Peyer's patch (tissue), 4 donors: ENCODE results near the gene DHTKD1. TPM values are rescaled to one million over a fixed set of nuclear protein-coding genes. Genes with fewer than 3 reads are reported as not detected.

Source experiments
- DNase-seq, 3 donors: peaks; one replicate each; pipeline ENCODE4 v3.0.0-alpha.2; 2017 to 2019
- H3K27ac ChIP-seq, 4 donors: fragments of 200-600 bp; sonication (generic); one replicate each; pipeline ENCODE4 v1.5.1; 2016 to 2019
- H3K27me3 ChIP-seq, 2 donors: fragments of 200-600 bp; sonication (generic); one replicate each; pipeline ENCODE4 v1.5.1; 2019
- H3K36me3 ChIP-seq, 3 donors: fragments of 200-600 bp; sonication (generic); one replicate each; pipeline ENCODE4 v1.5.1; 2016 to 2019
- H3K4me1 ChIP-seq, 4 donors: fragments of 200-600 bp; sonication (generic); one replicate each; pipeline ENCODE4 v1.5.1; 2016 to 2019
- H3K4me3 ChIP-seq, 4 donors: fragments of 200-600 bp; sonication (generic); 1 replicate in 3 of 4; 2 replicates in 1 of 4; pipeline ENCODE4 v1.5.1; 2016 to 2019; ENCODE audit warnings: mild to moderate bottlenecking in 1 of 4
- H3K9me3 ChIP-seq, 4 donors: fragments of 200-600 bp; sonication (generic); one replicate each; pipeline ENCODE4 v1.5.1; 2016 to 2019; ENCODE audit warnings: mild to moderate bottlenecking in 1 of 4
- CTCF ChIP-seq, 6 experiments: fragments of 450-650 bp in 4 of 6; fragments of 200-600 bp in 2 of 6; sonication (generic) in 1 of 6; IDR thresholded peaks; one replicate each; pipeline ENCODE4 v1.5.1; 2017 to 2019; ENCODE audit warnings: antibody characterized with exemption in 6 of 6, mild to moderate bottlenecking in 3 of 6, moderate library complexity in 1 of 6
- POLR2A ChIP-seq, 2 donors: fragments of 450-650 bp; IDR thresholded peaks; one replicate each; pipeline ENCODE4 v1.5.1; 2017; ENCODE audit warnings: antibody characterized with exemption in 2 of 2, mild to moderate bottlenecking in 2 of 2, moderate library complexity in 2 of 2
- total RNA-seq, 4 donors: library from RNA; depleted of rRNA; stranded (reverse); fragments of >200 nt; gene quantifications; one replicate each; pipeline ENCODE4 v1.1.0, GENCODE V29; 2016

DHTKD1 gene
- total RNA-seq, 4 donors from 2014 or later = 18.4 to 32.1 (median 24.2) TPM

- TF ChIP-seq CTCF (IDR thresholded peaks at IDR 0.05) (no peak), POLR2A (IDR thresholded peaks at IDR 0.05) (no peak)
- Histone ChIP-seq H3K9me3 (no peaks in the 10 kb centered on the region), H3K36me3 (peaks cover 0 to 43% (median 0%) of the 10 kb centered on the region in 3 donors), H3K27me3 (no peaks in the 10 kb centered on the region), H3K4me3 (no peak overlapping the region), H3K27ac (no peak overlapping the region), H3K4me1 (peaks cover 0 to 12% (median 0%) of the 10 kb centered on the region in 4 donors)
- DNase-seq = no peak
These were observed 43.2 kb upstream of the DHTKD1 start for GRCh38 chr10:12025591-12025990.

- H3K4me1 ChIP-seq = peaks cover 0 to 6% (median 0%) of the 10 kb centered on the region in 4 donors
- no peaks in the 10 kb centered on the region for H3K27me3 ChIP-seq
- H3K27ac ChIP-seq = no peak overlapping the region
- H3K4me3 ChIP-seq = no peak overlapping the region
- no peak for DNase-seq
- TF ChIP-seq POLR2A (IDR thresholded peaks at IDR 0.05) (no peak), CTCF (IDR thresholded peaks at IDR 0.05) (no peak)
- H3K9me3 ChIP-seq = no peaks in the 10 kb centered on the region
- peaks cover 0 to 45% (median 0%) of the 10 kb centered on the region in 3 donors for H3K36me3 ChIP-seq
These were observed 41.2 kb upstream of the DHTKD1 start for GRCh38 chr10:12027539-12027938.

- Histone ChIP-seq H3K9me3 (no peaks in the 10 kb centered on the region), H3K27ac (no peak overlapping the region), H3K4me1 (no peaks in the 10 kb centered on the region), H3K27me3 (no peaks in the 10 kb centered on the region), H3K36me3 (peaks cover 0 to 72% (median 0%) of the 10 kb centered on the region in 3 donors), H3K4me3 (no peak overlapping the region)
- DNase-seq = no peak
- no peak for TF ChIP-seq CTCF (IDR thresholded peaks at IDR 0.05)
- no peak for TF ChIP-seq POLR2A (IDR thresholded peaks at IDR 0.05)
These were observed 37.4 kb upstream of the DHTKD1 start for GRCh38 chr10:12031404-12031803.

GRCh38 chr10:12036073-12036655 lies 32.6 kb upstream of the DHTKD1 start:
- H3K36me3 ChIP-seq = peaks cover 0 to 40% (median 0%) of the 10 kb centered on the region in 3 donors
- no peaks in the 10 kb centered on the region for H3K27me3 ChIP-seq
- no peak for DNase-seq
- no peak overlapping the region for H3K27ac ChIP-seq
- no peak overlapping the region for H3K4me3 ChIP-seq
- H3K4me1 ChIP-seq = peaks cover 0 to 11% (median 6%) of the 10 kb centered on the region in 4 donors
- TF ChIP-seq POLR2A (IDR thresholded peaks at IDR 0.05) (no peak), CTCF (IDR thresholded peaks at IDR 0.05) (no peak)
- no peaks in the 10 kb centered on the region for H3K9me3 ChIP-seq

GRCh38 chr10:12041766-12042408 lies 26.9 kb upstream of the DHTKD1 start:
- Histone ChIP-seq H3K4me3 (peak overlapping the region; percentile 72 to 98 (median 86)), H3K36me3 (no peaks in the 10 kb centered on the region), H3K27ac (peak overlapping the region; percentile 92 to 98 (median 96)), H3K9me3 (no peaks in the 10 kb centered on the region), H3K4me1 (peaks cover 0 to 17% (median 9%) of the 10 kb centered on the region in 4 donors), H3K27me3 (no peaks in the 10 kb centered on the region)
- TF ChIP-seq POLR2A (IDR thresholded peaks at IDR 0.05) (no peak), CTCF (IDR thresholded peaks at IDR 0.05) (no peak)
- DNase-seq = peak; percentile 51 to 70 (median 61)
